GM10248 (cell line): ENCODE results near the gene GSG1L.

Source experiments
- CTCF ChIA-PET: fragments of 300-600 bp; sonication (Branson Sonifier 250); formaldehyde crosslinking; extraction: SDS; loops from one replicate; lab custom pipeline; 2021; ENCODE audit warnings: antibody characterized with exemption; lab: Yijun Ruan, JAX
- POLR2A ChIA-PET: fragments of 350-650 bp; sonication (Branson Sonifier 250); formaldehyde crosslinking; extraction: SDS; loops from one replicate; lab custom pipeline; 2020; ENCODE audit warnings: antibody characterized with exemption; lab: Yijun Ruan, JAX
- DNase-seq: peaks from one replicate; pipeline ENCODE4 v3.0.0; 2012; ENCODE audit errors: extremely low spot score
- CTCF ChIP-seq: IDR thresholded peaks from 2 replicates; pipeline ENCODE4 v1.5.1; 2012; ENCODE audit warnings: mild to moderate bottlenecking, low read depth; ENCODE audit errors: extremely low read depth, missing control alignments, control extremely low read depth

GSG1L gene

GRCh38 chr16:27847030-27847550, 216.4 kb downstream of the GSG1L start:
- POLR2A ChIA-PET, result no interaction called here
- no peak for TF ChIP-seq CTCF

GRCh38 chr16:27844826-27845225, 218.7 kb downstream of the GSG1L start:
- no peak for TF ChIP-seq CTCF
- ChIA-PET POLR2A (no interaction called here), CTCF (interaction anchor here (1.5 to 1.8 kb wide), 3 partner anchors 10 to 226 kb away, joined by 3 to 5 read pairs (median 3); no protein-coding TSS in a partner anchor)
- no peak for DNase-seq

More at GRCh38 chr16:27847030-27847550, 216.4 kb downstream of the GSG1L start:
- no peak for DNase-seq
- CTCF ChIA-PET, result no interaction called here

GRCh38 chr16:27843800-27844199, 219.7 kb downstream of the GSG1L start:
- DNase-seq, result no peak
- ChIA-PET POLR2A (no interaction called here), CTCF (interaction anchor here (1.5 kb wide), 2 partner anchors 9 to 176 kb away, joined by 3 read pairs; no protein-coding TSS in a partner anchor)
- TF ChIP-seq CTCF, result no peak

GRCh38 chr16:27841911-27842310, 221.6 kb downstream of the GSG1L start:
- CTCF ChIA-PET, result no interaction called here

GRCh38 chr16:27841061-27841801, 222.3 kb downstream of the GSG1L start:
- CTCF ChIA-PET, result no interaction called here
- POLR2A ChIA-PET, result no interaction called here
- TF ChIP-seq CTCF, result no peak
- DNase-seq, result no peak

More at GRCh38 chr16:27841911-27842310, 221.6 kb downstream of the GSG1L start:
- TF ChIP-seq CTCF, result no peak
- DNase-seq, result no peak
- POLR2A ChIA-PET, result no interaction called here

GRCh38 chr16:27840311-27841060, 223.0 kb downstream of the GSG1L start:
- no peak for DNase-seq
- ChIA-PET CTCF (no interaction called here), POLR2A (no interaction called here)
- TF ChIP-seq CTCF, result no peak
